ENCODE measurements around the gene EVI2B. TPM values are rescaled to one million over a fixed set of nuclear protein-coding genes. Genes with fewer than 3 reads are reported as not detected.

Gene EVI2B
- total RNA-seq, 1 donor from 2014 or later, result 0.85 TPM

DNA sequence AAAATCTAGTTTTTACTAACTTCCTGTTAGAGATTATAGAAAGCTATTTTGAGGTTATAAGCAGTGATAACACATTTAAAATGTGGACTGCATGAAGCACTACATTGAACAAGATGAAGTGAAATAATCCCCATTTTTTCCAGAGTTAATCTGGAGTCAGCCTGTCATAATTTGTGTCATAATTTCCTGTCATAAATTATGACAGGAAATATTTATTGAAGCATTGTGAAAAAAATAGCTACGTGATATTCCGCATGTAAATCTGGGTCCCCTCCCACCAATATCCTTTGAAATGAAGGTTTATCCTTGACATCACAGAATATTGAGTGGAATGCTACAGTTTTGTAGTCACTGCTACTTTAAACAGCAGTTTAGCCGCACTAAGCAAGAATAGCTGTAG lies 56.9 kb downstream of the EVI2B start:
- H3K4me1 ChIP-seq, result no peaks in the 10 kb centered on the region
- intact Hi-C loops (cut with DNase I), result no loop called here
- no peaks in the 10 kb centered on the region for H3K27me3 ChIP-seq
- DNase-seq (ENCODE audit: low spot score in 2 of 2), result no peak
- H3K36me3 ChIP-seq, result peaks cover 14 to 33% of the 10 kb centered on the region in 2 donors
- H3K27ac ChIP-seq, result no peak overlapping the region
- H3K4me3 ChIP-seq, result no peak overlapping the region
- TF ChIP-seq CTCF (IDR thresholded peaks at IDR 0.05), result no peak
- no peaks in the 10 kb centered on the region for H3K9me3 ChIP-seq

DNA sequence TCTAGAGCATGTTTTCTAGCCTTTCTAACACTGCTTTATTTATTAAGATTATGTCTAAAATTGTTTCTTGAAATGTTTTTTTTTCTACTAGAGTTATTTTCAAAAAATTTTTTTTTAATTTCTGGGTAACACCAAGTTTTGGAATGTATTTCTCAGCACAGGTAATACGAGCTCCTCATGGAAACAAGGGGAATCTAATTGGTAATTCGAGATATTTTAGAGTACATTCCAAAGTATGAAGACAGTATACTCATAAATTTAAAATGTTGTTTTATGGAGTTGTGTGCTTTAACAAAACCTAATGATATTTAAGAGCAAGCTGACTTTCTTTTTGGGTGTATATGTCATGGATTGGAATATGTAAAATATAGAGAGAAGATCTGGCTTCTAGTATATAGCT lies 59.2 kb downstream of the EVI2B start:
- Histone ChIP-seq H3K9me3 (no peaks in the 10 kb centered on the region), H3K4me1 (peaks cover 0 to 3% of the 10 kb centered on the region in 2 donors), H3K27me3 (no peaks in the 10 kb centered on the region), H3K4me3 (no peak overlapping the region), H3K36me3 (peaks cover 3 to 16% of the 10 kb centered on the region in 2 donors), H3K27ac (no peak overlapping the region)
- intact Hi-C loops (cut with DNase I), result no loop called here
- DNase-seq (ENCODE audit: low spot score in 2 of 2), result no peak
- no peak for TF ChIP-seq CTCF (IDR thresholded peaks at IDR 0.05)

Other genes starting within 250 kb of the EVI2B start
- 25.0 TPM for gene NF1, start 219.1 kb downstream of the EVI2B start, total RNA-seq
- not detected for gene OMG, start 16.8 kb downstream of the EVI2B start, total RNA-seq
- 7.5 TPM for gene EVI2A, start 7.6 kb upstream of the EVI2B start, total RNA-seq
- gene RAB11FIP4, start 77.6 kb upstream of the EVI2B start, total RNA-seq, result 0.85 TPM